Measurements from ENCODE around the gene PLCB4.

- no peak for TF ChIP-seq KAT7 (CRISPR knock-in tag; IDR thresholded peaks at IDR 0.05; ENCODE audit: borderline replicate concordance)
- no peak for TF ChIP-seq CTCF (IDR thresholded peaks at IDR 0.05)
- no peak for TF ChIP-seq CBFB (CRISPR knock-in tag; IDR thresholded peaks at IDR 0.05; ENCODE audit: low read depth)
- no peak for TF ChIP-seq E2F5 (CRISPR knock-in tag; IDR thresholded peaks at IDR 0.05)
- no peak for TF ChIP-seq NR3C1 (CRISPR knock-in tag; conservative IDR thresholded peaks at IDR 0.05; ENCODE audit: low read depth)
- no peak for TF ChIP-seq ETV6 (CRISPR knock-in tag; IDR thresholded peaks at IDR 0.05)
- TF ChIP-seq ELF4 (CRISPR knock-in tag; IDR thresholded peaks at IDR 0.05; ENCODE audit: low read depth) = no peak
- no peak for TF ChIP-seq NFYB (CRISPR knock-in tag; conservative IDR thresholded peaks at IDR 0.05; ENCODE audit: low read depth)
- TF ChIP-seq ZNF416 (CRISPR knock-in tag; IDR thresholded peaks at IDR 0.05) = no peak
- no peak for TF ChIP-seq ARID4B (CRISPR knock-in tag; IDR thresholded peaks at IDR 0.05; ENCODE audit: borderline replicate concordance)
- TF ChIP-seq, protein P1, sequence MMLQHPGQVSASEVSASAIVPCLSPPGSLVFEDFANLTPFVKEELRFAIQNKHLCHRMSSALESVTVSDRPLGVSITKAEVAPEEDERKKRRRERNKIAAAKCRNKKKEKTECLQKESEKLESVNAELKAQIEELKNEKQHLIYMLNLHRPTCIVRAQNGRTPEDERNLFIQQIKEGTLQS (CRISPR knock-in tag; conservative IDR thresholded peaks at IDR 0.05) = no peak
- no peak for TF ChIP-seq FOXK1 (CRISPR knock-in tag; IDR thresholded peaks at IDR 0.05)
- TF ChIP-seq, protein P2, sequence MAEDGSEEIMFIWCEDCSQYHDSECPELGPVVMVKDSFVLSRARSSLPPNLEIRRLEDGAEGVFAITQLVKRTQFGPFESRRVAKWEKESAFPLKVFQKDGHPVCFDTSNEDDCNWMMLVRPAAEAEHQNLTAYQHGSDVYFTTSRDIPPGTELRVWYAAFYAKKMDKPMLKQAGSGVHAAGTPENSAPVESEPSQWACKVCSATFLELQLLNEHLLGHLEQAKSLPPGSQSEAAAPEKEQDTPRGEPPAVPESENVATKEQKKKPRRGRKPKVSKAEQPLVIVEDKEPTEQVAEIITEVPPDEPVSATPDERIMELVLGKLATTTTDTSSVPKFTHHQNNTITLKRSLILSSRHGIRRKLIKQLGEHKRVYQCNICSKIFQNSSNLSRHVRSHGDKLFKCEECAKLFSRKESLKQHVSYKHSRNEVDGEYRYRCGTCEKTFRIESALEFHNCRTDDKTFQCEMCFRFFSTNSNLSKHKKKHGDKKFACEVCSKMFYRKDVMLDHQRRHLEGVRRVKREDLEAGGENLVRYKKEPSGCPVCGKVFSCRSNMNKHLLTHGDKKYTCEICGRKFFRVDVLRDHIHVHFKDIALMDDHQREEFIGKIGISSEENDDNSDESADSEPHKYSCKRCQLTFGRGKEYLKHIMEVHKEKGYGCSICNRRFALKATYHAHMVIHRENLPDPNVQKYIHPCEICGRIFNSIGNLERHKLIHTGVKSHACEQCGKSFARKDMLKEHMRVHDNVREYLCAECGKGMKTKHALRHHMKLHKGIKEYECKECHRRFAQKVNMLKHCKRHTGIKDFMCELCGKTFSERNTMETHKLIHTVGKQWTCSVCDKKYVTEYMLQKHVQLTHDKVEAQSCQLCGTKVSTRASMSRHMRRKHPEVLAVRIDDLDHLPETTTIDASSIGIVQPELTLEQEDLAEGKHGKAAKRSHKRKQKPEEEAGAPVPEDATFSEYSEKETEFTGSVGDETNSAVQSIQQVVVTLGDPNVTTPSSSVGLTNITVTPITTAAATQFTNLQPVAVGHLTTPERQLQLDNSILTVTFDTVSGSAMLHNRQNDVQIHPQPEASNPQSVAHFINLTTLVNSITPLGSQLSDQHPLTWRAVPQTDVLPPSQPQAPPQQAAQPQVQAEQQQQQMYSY (CRISPR knock-in tag; IDR thresholded peaks at IDR 0.05) = no peak
- TF ChIP-seq, protein P3, sequence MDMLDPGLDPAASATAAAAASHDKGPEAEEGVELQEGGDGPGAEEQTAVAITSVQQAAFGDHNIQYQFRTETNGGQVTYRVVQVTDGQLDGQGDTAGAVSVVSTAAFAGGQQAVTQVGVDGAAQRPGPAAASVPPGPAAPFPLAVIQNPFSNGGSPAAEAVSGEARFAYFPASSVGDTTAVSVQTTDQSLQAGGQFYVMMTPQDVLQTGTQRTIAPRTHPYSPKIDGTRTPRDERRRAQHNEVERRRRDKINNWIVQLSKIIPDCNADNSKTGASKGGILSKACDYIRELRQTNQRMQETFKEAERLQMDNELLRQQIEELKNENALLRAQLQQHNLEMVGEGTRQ (CRISPR knock-in tag; IDR thresholded peaks at IDR 0.05) = no peak
These were observed 218.9 kb downstream of the PLCB4 start for GRCh38 chr20:9287826-9288225.

All from WTC11 (cell line).